Measurements from ENCODE around the gene TSC22D1. TPM values are rescaled to one million over a fixed set of nuclear protein-coding genes. Genes with fewer than 3 reads are reported as not detected.

TSC22D1 gene
- total RNA-seq, 1 donor from 2014 or later: 153 TPM

- H3K4me1 Mint-ChIP-seq (ENCODE audit: low read depth): peaks cover 8% of the 10 kb centered on the region
- peaks cover 21% of the 10 kb centered on the region for H3K36me3 Mint-ChIP-seq (ENCODE audit: insufficient read depth)
- peak overlapping the region; percentile 43 for H3K27ac Mint-ChIP-seq
- no peak for DNase-seq (ENCODE audit: low spot score, unreplicated experiment)
- TF ChIP-seq CTCF (IDR thresholded peaks at IDR 0.05; ENCODE audit: unreplicated experiment): no peak
- H3K4me3 Mint-ChIP-seq (ENCODE audit: low read depth): no peak overlapping the region
- no peaks in the 10 kb centered on the region for H3K27me3 Mint-ChIP-seq
- H3K9me3 Mint-ChIP-seq (ENCODE audit: low read depth): peaks cover 13% of the 10 kb centered on the region
Measured at GRCh38 chr13:44497801-44498200, 78.3 kb downstream of the TSC22D1 start.

- Mint-ChIP-seq H3K36me3 (ENCODE audit: insufficient read depth) (peaks cover 27% of the 10 kb centered on the region), H3K27ac (peak overlapping the region; percentile 62), H3K4me1 (ENCODE audit: low read depth) (peaks cover 12% of the 10 kb centered on the region), H3K4me3 (ENCODE audit: low read depth) (no peak overlapping the region), H3K9me3 (ENCODE audit: low read depth) (peaks cover 15% of the 10 kb centered on the region), H3K27me3 (no peaks in the 10 kb centered on the region)
- DNase-seq (ENCODE audit: low spot score, unreplicated experiment): no peak
- no peak for TF ChIP-seq CTCF (IDR thresholded peaks at IDR 0.05; ENCODE audit: unreplicated experiment)
Measured at GRCh38 chr13:44493213-44493812, 82.8 kb downstream of the TSC22D1 start.

GRCh38 chr13:44489751-44490150, 86.4 kb downstream of the TSC22D1 start:
- H3K27ac Mint-ChIP-seq: no peak overlapping the region
- H3K27me3 Mint-ChIP-seq: no peaks in the 10 kb centered on the region
- peaks cover 15% of the 10 kb centered on the region for H3K36me3 Mint-ChIP-seq (ENCODE audit: insufficient read depth)
- no peak for TF ChIP-seq CTCF (IDR thresholded peaks at IDR 0.05; ENCODE audit: unreplicated experiment)
- no peak overlapping the region for H3K4me3 Mint-ChIP-seq (ENCODE audit: low read depth)
- DNase-seq (ENCODE audit: low spot score, unreplicated experiment): no peak
- H3K9me3 Mint-ChIP-seq (ENCODE audit: low read depth): peaks cover 8% of the 10 kb centered on the region
- peaks cover 12% of the 10 kb centered on the region for H3K4me1 Mint-ChIP-seq (ENCODE audit: low read depth)

- H3K27ac Mint-ChIP-seq: no peak overlapping the region
- no peak overlapping the region for H3K4me3 Mint-ChIP-seq (ENCODE audit: low read depth)
- peaks cover 9% of the 10 kb centered on the region for H3K4me1 Mint-ChIP-seq (ENCODE audit: low read depth)
- DNase-seq (ENCODE audit: low spot score, unreplicated experiment): no peak
- no peaks in the 10 kb centered on the region for H3K27me3 Mint-ChIP-seq
- no peak for TF ChIP-seq CTCF (IDR thresholded peaks at IDR 0.05; ENCODE audit: unreplicated experiment)
- H3K36me3 Mint-ChIP-seq (ENCODE audit: insufficient read depth): peaks cover 12% of the 10 kb centered on the region
- peaks cover 4% of the 10 kb centered on the region for H3K9me3 Mint-ChIP-seq (ENCODE audit: low read depth)
Measured at GRCh38 chr13:44487989-44488388, 88.1 kb downstream of the TSC22D1 start.

- no peak overlapping the region for H3K27ac Mint-ChIP-seq
- peaks cover under 1% of the 10 kb centered on the region for H3K9me3 Mint-ChIP-seq (ENCODE audit: low read depth)
- peaks cover under 1% of the 10 kb centered on the region for H3K4me1 Mint-ChIP-seq (ENCODE audit: low read depth)
- TF ChIP-seq CTCF (IDR thresholded peaks at IDR 0.05; ENCODE audit: unreplicated experiment): no peak
- H3K27me3 Mint-ChIP-seq: no peaks in the 10 kb centered on the region
- DNase-seq (ENCODE audit: low spot score, unreplicated experiment): no peak
- H3K36me3 Mint-ChIP-seq (ENCODE audit: insufficient read depth): peaks cover under 1% of the 10 kb centered on the region
- no peak overlapping the region for H3K4me3 Mint-ChIP-seq (ENCODE audit: low read depth)
Measured at GRCh38 chr13:44484562-44485138, 91.5 kb downstream of the TSC22D1 start.

All from progenitor cell of endocrine pancreas (in vitro differentiated cells).